Measurements from ENCODE around the gene G0S2. TPM values are rescaled to one million over a fixed set of nuclear protein-coding genes. Genes with fewer than 3 reads are reported as not detected.

The G0S2 gene
- total and polyA plus RNA-seq, 9 of the 15 experiments (the other 6 are each of a cell fraction or from before 2014, with no cell fraction given): 0.18 to 65.6 (median 11.4) TPM

- no TSS peak for BruUV-seq (replicated peaks)
- H3K4me3 ChIP-seq: no peak within 1 kb of the TSS
- no peak within 1 kb of the TSS for H3K9ac ChIP-seq (ENCODE audit: insufficient read depth in 1 of 2, low read depth in 2 of 2, low read length in 2 of 2)
- H4K20me1 ChIP-seq (replicated peaks; ENCODE audit: control insufficient read depth, insufficient read depth, low read length): no peaks in the 10 kb centered on the region
- no peak within 1 kb of the TSS for H2AFZ ChIP-seq (ENCODE audit: low read depth, low read length)
- H3K9me1 ChIP-seq (ENCODE audit: control insufficient read depth, insufficient read depth, low read length): no peaks in the 10 kb centered on the region
- H3K4me1 ChIP-seq (replicated peaks in 1 of 2; ENCODE audit: control insufficient read depth in 2 of 2, insufficient read depth in 2 of 2, low read length in 2 of 2): no peaks in the 10 kb centered on the region
- in situ Hi-C loops (cut with MboI): no loop called here
- no peaks in the 10 kb centered on the region for H3K79me2 ChIP-seq (ENCODE audit: control insufficient read depth, insufficient read depth, low read length)
- peaks cover 3 to 8% of the 10 kb centered on the region in 2 experiments; a peak in 3 of 5 replicates for H3K27me3 ChIP-seq (ENCODE audit: control insufficient read depth in 2 of 2, insufficient read depth in 2 of 2, low read length in 2 of 2)
- DNase-seq (ENCODE audit: extremely low read depth in 1 of 4, low spot score in 3 of 4) (no peak), ATAC-seq (no peak), FAIRE-seq (no peak)
- intact Hi-C loops (cut with micrococcal nuclease): no loop called here
- WGBS (ENCODE audit: insufficient coverage, low coverage, missing lambda C conversion rate): 0% methylated on average over 6 of the region's 6 CpGs
- H3K36me3 ChIP-seq (ENCODE audit: control insufficient read depth, insufficient read depth, low read length): no peaks in the 10 kb centered on the region
- no peaks in the 10 kb centered on the region for H3K9me3 ChIP-seq (replicated peaks; ENCODE audit: control insufficient read depth, insufficient read depth, low read depth, low read length)
- no peak within 1 kb of the TSS for H3K27ac ChIP-seq (ENCODE audit: extremely low read depth, low read depth, low read length)
- no peak for TF ChIP-seq POLR3G (IDR thresholded peaks at IDR 0.05; ENCODE audit: extremely low read depth, insufficient read length, insufficient replicate concordance)
- no peak for TF ChIP-seq L3MBTL2 (IDR thresholded peaks at IDR 0.05)
- no peak for TF ChIP-seq ZNF165 (CRISPR knock-in tag; IDR thresholded peaks at IDR 0.05; ENCODE audit: borderline replicate concordance)
- ChIA-PET POLR2A (interaction anchor here (0.8 kb wide), 1 partner anchor 29 kb away, joined by 3 read pairs; no protein-coding TSS in a partner anchor), CTCF (ENCODE audit: low intra/inter-chr PET ratio) (no interaction called here)
- H3K4me2 ChIP-seq (ENCODE audit: insufficient read depth, low read length): no peak within 1 kb of the TSS
These were observed 29.4 kb downstream of the G0S2 start, which contains the start of gene HSD11B1 for GRCh38 chr1:209704584-209704983. Gene HSD11B1, plus strand, starts transcription at chr1:209704846. Its CDS starts 97 bp downstream, at chr1:209704943.

DNA sequence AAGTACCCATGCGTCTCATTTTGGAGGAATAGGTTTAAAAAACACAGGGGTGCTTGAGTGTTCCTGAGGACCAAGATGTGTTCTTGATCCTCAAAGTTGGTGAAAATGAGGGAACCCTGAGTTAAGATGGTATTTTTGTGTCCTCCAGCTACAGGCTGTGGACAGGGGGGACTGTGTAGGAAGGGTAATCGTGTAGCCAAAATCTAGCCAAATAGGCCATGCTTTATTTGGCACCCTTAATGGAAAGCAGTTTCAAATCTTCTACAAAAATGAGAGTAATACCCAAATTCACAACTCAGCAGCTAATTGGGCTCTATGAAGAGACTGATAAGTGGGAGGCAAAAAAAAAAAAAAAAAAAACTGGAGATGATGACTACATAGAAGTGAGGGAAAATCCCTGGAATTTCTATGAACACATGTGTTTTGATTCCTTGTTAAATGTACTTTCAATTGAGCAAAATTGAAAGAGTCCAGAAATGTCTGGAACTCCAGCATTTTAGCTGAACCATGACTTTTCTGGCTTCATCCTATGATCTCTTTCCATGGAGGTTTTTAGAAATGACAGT is 29.9 kb downstream of the G0S2 start:
- WGBS (ENCODE audit: insufficient coverage, low coverage, missing lambda C conversion rate): 0% methylated on average over 2 of the region's 2 CpGs
- no peaks in the 10 kb centered on the region for H3K9me3 ChIP-seq (replicated peaks; ENCODE audit: control insufficient read depth, insufficient read depth, low read depth, low read length)
- intact Hi-C loops (cut with micrococcal nuclease) (no loop called here), in situ Hi-C loops (cut with MboI) (no loop called here)
- H4K20me1 ChIP-seq (replicated peaks; ENCODE audit: control insufficient read depth, insufficient read depth, low read length): no peaks in the 10 kb centered on the region
- ChIA-PET POLR2A (interaction anchor here (0.8 kb wide), 1 partner anchor 135 kb away, joined by 4 read pairs; no protein-coding TSS in a partner anchor), CTCF (ENCODE audit: low intra/inter-chr PET ratio) (no interaction called here)
- no peaks in the 10 kb centered on the region for H3K4me1 ChIP-seq (replicated peaks in 1 of 2; ENCODE audit: control insufficient read depth in 2 of 2, insufficient read depth in 2 of 2, low read length in 2 of 2)
- no peak overlapping the region for H3K4me3 ChIP-seq
- H3K9me1 ChIP-seq (ENCODE audit: control insufficient read depth, insufficient read depth, low read length): no peaks in the 10 kb centered on the region
- ATAC-seq (no peak), DNase-seq (ENCODE audit: extremely low read depth in 1 of 4, low spot score in 3 of 4) (no peak), FAIRE-seq (no peak)
- H3K9ac ChIP-seq (ENCODE audit: insufficient read depth in 1 of 2, low read depth in 2 of 2, low read length in 2 of 2): no peak overlapping the region
- H3K36me3 ChIP-seq (ENCODE audit: control insufficient read depth, insufficient read depth, low read length): no peaks in the 10 kb centered on the region
- peaks cover 5 to 8% of the 10 kb centered on the region in 2 experiments; a peak in 3 of 5 replicates for H3K27me3 ChIP-seq (ENCODE audit: control insufficient read depth in 2 of 2, insufficient read depth in 2 of 2, low read length in 2 of 2)
- no peaks in the 10 kb centered on the region for H3K79me2 ChIP-seq (ENCODE audit: control insufficient read depth, insufficient read depth, low read length)
- no peak overlapping the region for H3K27ac ChIP-seq (ENCODE audit: extremely low read depth, low read depth, low read length)
- TF ChIP-seq FUS (optimal IDR thresholded peaks at IDR 0.05; ENCODE audit: low read depth, low read length) (no peak), MYNN (IDR thresholded peaks at IDR 0.05) (no peak), MYNN (CRISPR knock-in tag; IDR thresholded peaks at IDR 0.05) (no peak), RUNX1 (IDR thresholded peaks at IDR 0.05; ENCODE audit: low read depth) (no peak), MEIS2 (IDR thresholded peaks at IDR 0.05; ENCODE audit: partially characterized antibody) (no peak), FOXM1 (IDR thresholded peaks at IDR 0.05; ENCODE audit: low read depth) (no peak), FOXM1 (CRISPR knock-in tag; IDR thresholded peaks at IDR 0.05; ENCODE audit: low read depth) (no peak), NFE2L1 (tag; IDR thresholded peaks at IDR 0.05; ENCODE audit: borderline replicate concordance, low read depth) (no peak)
- TF ChIP-seq, protein P1, sequence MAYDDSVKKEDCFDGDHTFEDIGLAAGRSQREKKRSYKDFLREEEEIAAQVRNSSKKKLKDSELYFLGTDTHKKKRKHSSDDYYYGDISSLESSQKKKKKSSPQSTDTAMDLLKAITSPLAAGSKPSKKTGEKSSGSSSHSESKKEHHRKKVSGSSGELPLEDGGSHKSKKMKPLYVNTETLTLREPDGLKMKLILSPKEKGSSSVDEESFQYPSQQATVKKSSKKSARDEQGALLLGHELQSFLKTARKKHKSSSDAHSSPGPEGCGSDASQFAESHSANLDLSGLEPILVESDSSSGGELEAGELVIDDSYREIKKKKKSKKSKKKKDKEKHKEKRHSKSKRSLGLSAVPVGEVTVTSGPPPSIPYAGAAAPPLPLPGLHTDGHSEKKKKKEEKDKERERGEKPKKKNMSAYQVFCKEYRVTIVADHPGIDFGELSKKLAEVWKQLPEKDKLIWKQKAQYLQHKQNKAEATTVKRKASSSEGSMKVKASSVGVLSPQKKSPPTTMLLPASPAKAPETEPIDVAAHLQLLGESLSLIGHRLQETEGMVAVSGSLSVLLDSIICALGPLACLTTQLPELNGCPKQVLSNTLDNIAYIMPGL (CRISPR knock-in tag; IDR thresholded peaks at IDR 0.05): no peak
- no peak overlapping the region for H2AFZ ChIP-seq (ENCODE audit: low read depth, low read length)
- no TSS peak for BruUV-seq (replicated peaks)
- no peak overlapping the region for H3K4me2 ChIP-seq (ENCODE audit: insufficient read depth, low read length)

Measured in K562 (cell line).